ES-I3 (cell line): ENCODE measurements around the gene WASF3.

Experiments used
- H3K36me3 ChIP-seq: 2 replicates; pipeline ENCODE4 v1.6.1; 2013; ENCODE audit warnings: mild to moderate bottlenecking, low read length, control low read depth, moderate library complexity; ENCODE audit not compliant: insufficient read depth
- H3K4me1 ChIP-seq: 2 replicates; pipeline ENCODE4 v1.6.1; 2013; ENCODE audit warnings: mild to moderate bottlenecking, control low read depth, low read length; ENCODE audit not compliant: insufficient read depth
- H3K9ac ChIP-seq: 2 replicates; pipeline ENCODE4 v1.6.1; 2013; ENCODE audit warnings: low read depth, mild to moderate bottlenecking, low read length, moderate library complexity
- H3K9me3 ChIP-seq: 2 replicates; pipeline ENCODE4 v1.6.1; 2013; ENCODE audit warnings: mild to moderate bottlenecking, low read length, moderate library complexity; ENCODE audit not compliant: control insufficient read depth, insufficient read depth

WASF3 gene, protein sequence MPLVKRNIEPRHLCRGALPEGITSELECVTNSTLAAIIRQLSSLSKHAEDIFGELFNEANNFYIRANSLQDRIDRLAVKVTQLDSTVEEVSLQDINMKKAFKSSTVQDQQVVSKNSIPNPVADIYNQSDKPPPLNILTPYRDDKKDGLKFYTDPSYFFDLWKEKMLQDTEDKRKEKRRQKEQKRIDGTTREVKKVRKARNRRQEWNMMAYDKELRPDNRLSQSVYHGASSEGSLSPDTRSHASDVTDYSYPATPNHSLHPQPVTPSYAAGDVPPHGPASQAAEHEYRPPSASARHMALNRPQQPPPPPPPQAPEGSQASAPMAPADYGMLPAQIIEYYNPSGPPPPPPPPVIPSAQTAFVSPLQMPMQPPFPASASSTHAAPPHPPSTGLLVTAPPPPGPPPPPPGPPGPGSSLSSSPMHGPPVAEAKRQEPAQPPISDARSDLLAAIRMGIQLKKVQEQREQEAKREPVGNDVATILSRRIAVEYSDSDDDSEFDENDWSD

GRCh38 chr13:26557393-26558073, at the start of gene WASF3:
WASF3 (plus strand) TSS chr13:26557683; CDS start chr13:26642271, 84,588 bp downstream.
- H3K36me3 ChIP-seq = no peaks in the 10 kb centered on the region
- H3K9ac ChIP-seq = peak within 1 kb of the TSS; percentile 73
- H3K9me3 ChIP-seq = no peaks in the 10 kb centered on the region
- H3K4me1 ChIP-seq = peaks cover 18% of the 10 kb centered on the region

GRCh38 chr13:26508885-26509284, 48.6 kb upstream of the WASF3 start:
- no peaks in the 10 kb centered on the region for H3K36me3 ChIP-seq
- H3K9me3 ChIP-seq = peaks cover 14% of the 10 kb centered on the region; the same call in 1 of the 2 replicates
- peaks cover 5% of the 10 kb centered on the region; the same call in 1 of the 2 replicates for H3K4me1 ChIP-seq
- no peak overlapping the region for H3K9ac ChIP-seq

DNA sequence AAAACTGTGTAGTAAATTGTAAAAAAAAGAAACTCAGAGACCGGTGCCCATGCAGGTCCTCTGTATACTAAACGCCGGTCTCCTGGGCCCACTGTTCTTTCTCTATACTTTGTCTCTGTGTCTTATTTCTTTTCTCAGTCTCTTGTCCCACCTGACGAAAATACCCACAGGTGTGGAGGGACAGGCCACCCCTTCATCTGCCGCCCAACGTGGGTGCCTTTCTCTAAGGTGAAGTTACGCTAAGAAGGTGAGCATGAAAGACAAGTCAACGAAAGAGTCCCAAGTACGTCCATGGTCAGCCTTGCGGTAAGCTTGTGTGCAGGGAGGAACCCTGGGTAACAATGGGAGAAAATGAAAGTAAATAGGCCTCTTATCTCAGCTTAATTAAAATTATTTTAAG, 48.0 kb upstream of the WASF3 start:
- Histone ChIP-seq H3K9ac (no peak overlapping the region), H3K4me1 (peaks cover 5% of the 10 kb centered on the region; the same call in 1 of the 2 replicates), H3K9me3 (peaks cover 14% of the 10 kb centered on the region; the same call in 1 of the 2 replicates), H3K36me3 (no peaks in the 10 kb centered on the region)

- Histone ChIP-seq H3K36me3 (no peaks in the 10 kb centered on the region), H3K9me3 (peaks cover 12% of the 10 kb centered on the region; the same call in 1 of the 2 replicates), H3K4me1 (peaks cover 19% of the 10 kb centered on the region), H3K9ac (no peak overlapping the region)
These were observed 43.6 kb upstream of the WASF3 start for GRCh38 chr13:26513931-26514330.

DNA sequence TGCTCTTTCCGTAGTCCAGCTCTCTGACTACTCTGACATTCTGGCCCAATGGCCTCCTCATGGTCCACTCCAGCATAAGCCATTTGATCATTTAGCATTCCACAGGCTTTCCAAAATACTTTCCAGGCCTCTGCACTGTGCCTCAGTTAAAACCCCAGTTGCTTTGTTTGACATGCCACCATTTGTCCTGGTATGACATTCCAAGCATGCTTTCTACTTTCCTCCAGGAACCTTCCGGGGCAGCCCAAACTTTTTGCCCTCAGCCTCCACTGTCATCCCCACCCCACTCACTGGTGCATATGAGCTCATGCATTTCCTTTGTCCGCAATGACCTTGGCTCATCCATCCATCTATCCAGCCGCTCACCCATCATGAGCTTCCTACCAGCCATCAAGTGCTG, 41.8 kb upstream of the WASF3 start:
- Histone ChIP-seq H3K9me3 (no peaks in the 10 kb centered on the region), H3K9ac (no peak overlapping the region), H3K4me1 (peaks cover 19% of the 10 kb centered on the region), H3K36me3 (no peaks in the 10 kb centered on the region)

DNA sequence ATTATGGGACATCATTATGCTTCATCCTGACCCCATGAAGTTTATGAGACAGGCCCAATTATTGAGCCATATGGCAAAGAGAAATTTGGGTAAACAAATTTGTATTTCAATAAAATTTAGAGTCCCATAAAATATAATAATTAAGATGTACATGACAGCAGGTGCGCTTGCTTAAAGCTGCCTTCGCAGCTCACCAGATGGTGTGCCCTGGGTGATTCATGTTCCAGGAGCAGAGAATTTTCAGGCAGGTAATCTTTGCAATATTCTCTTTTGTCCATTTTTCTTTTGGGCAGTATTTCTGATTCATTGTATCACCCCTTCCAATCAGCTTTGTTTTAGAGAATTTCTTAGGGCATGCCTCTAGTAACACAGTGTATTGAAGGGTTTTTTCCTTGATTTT, 39.5 kb upstream of the WASF3 start:
- Histone ChIP-seq H3K9me3 (no peaks in the 10 kb centered on the region), H3K4me1 (peaks cover 19% of the 10 kb centered on the region), H3K9ac (no peak overlapping the region), H3K36me3 (no peaks in the 10 kb centered on the region)

GRCh38 chr13:26518451-26518959, 39.0 kb upstream of the WASF3 start:
- Histone ChIP-seq H3K9ac (no peak overlapping the region), H3K9me3 (no peaks in the 10 kb centered on the region), H3K36me3 (no peaks in the 10 kb centered on the region), H3K4me1 (peaks cover 14% of the 10 kb centered on the region)

DNA sequence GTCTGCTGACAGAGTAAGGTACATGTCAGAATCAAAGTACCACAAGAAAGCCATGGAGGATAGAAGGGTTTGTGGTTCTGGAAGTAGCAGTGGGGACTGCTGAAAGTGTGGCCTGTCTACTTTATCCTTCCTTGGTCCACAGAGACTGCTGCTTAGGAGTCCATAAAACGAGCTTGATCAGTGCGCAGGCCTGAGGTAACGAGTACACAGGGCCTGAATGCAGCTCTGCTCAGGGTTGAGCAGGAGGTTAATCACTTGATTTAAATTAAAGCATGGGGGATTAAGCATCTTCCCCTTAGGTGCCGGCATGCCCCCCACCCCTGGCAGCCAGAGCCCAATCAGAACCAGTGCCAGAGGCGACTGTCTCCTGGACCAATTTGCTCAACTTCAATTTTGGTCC, 34.9 kb upstream of the WASF3 start:
- no peaks in the 10 kb centered on the region for H3K9me3 ChIP-seq
- H3K9ac ChIP-seq = no peak overlapping the region
- peaks cover 14% of the 10 kb centered on the region for H3K4me1 ChIP-seq
- H3K36me3 ChIP-seq = no peaks in the 10 kb centered on the region

- Histone ChIP-seq H3K9ac (no peak overlapping the region), H3K9me3 (no peaks in the 10 kb centered on the region), H3K4me1 (peaks cover 12% of the 10 kb centered on the region), H3K36me3 (no peaks in the 10 kb centered on the region)
These were observed 34.5 kb upstream of the WASF3 start for GRCh38 chr13:26523007-26523406.

DNA sequence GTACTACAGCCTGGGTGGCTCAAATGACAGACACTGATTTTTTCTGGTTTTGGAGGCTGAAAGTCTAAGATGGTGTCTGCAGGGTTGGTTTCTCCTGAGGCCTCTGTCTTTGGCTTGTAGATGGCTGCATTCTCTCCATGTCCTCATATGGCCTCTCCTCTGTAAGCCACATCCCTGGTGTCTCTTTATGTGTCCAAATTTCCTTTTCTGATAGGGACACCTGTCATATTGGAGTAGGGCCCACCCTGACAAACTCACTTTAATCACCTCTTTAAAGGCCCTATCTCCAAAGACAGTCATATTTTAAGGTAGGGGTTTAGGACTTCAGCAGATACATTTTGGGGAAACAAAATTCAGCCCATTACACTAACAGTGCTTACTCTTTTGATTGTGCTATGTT, 32.0 kb upstream of the WASF3 start:
- Histone ChIP-seq H3K36me3 (no peaks in the 10 kb centered on the region), H3K4me1 (peaks cover 4% of the 10 kb centered on the region; the same call in 1 of the 2 replicates), H3K9me3 (no peaks in the 10 kb centered on the region), H3K9ac (no peak overlapping the region)

DNA sequence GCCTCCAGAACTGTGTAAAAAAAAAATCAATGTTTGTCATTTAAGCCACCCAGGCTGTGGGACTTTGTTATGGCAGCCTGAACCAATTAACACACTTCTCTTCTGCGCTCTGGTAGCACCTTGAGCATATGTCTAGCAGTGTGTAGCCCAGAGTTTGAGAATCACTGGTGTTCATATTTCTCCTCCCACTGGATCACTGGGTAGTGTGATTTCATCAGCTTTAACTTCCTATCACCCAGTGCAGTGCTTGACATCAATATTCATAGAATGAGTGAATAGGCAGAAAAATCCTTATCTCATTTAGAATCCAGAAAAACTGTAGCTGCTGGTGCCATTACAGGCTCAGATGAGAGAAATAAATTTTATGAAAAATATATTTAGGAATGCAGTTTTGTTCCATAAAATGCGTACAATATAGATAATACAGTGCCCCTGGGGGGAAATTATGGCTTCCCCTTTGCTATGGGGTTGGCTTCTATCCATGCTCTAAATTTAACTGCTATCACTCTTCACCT, 30.7 kb upstream of the WASF3 start:
- peaks cover 4% of the 10 kb centered on the region; the same call in 1 of the 2 replicates for H3K4me1 ChIP-seq
- H3K36me3 ChIP-seq = no peaks in the 10 kb centered on the region
- no peak overlapping the region for H3K9ac ChIP-seq
- H3K9me3 ChIP-seq = no peaks in the 10 kb centered on the region

- H3K9me3 ChIP-seq = no peaks in the 10 kb centered on the region
- H3K9ac ChIP-seq = no peak overlapping the region
- H3K36me3 ChIP-seq = no peaks in the 10 kb centered on the region
- H3K4me1 ChIP-seq = peaks cover 4% of the 10 kb centered on the region; the same call in 1 of the 2 replicates
These were observed 29.0 kb upstream of the WASF3 start for GRCh38 chr13:26528527-26528926.

- Histone ChIP-seq H3K36me3 (no peaks in the 10 kb centered on the region), H3K9ac (no peak overlapping the region), H3K9me3 (no peaks in the 10 kb centered on the region), H3K4me1 (peaks cover 4% of the 10 kb centered on the region; the same call in 1 of the 2 replicates)
These were observed 28.0 kb upstream of the WASF3 start for GRCh38 chr13:26529441-26529840.

DNA sequence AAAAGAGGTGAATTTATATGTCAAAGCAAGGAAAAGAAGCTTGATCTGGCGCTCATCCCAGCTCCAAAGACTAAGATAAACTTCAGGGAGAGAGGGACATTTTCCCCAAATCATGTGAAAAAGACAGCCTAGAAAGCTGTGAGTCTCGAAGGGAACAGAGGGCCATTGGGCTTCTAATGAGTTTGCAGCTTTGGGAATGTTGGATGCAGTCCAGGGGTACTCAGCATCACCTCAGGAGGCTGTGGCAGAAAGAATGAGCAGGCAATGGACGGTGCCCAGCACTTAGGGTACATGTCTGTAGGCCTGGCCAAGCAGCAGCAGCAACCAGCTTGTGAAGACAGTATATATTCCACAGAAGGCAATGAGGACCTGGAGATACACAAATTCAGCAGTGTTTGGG, 25.7 kb upstream of the WASF3 start:
- Histone ChIP-seq H3K9ac (no peak overlapping the region), H3K4me1 (peaks cover 4% of the 10 kb centered on the region; the same call in 1 of the 2 replicates), H3K36me3 (no peaks in the 10 kb centered on the region), H3K9me3 (no peaks in the 10 kb centered on the region)
